A549 (cell line): ENCODE measurements around the gene GPC1. TPM values are rescaled to one million over a fixed set of nuclear protein-coding genes. Genes with fewer than 3 reads are reported as not detected.

Experiments
- ATAC-seq, 2 experiments: fragments of 200-7000 bp in 1 of 2; fragments of >200 bp in 1 of 2; cut with Nextera tagmentation in 1 of 2; cut with Tn5 transposase in 1 of 2; 3 replicates each; pipeline versions ENCODE4 v1.8.0 to v1.9.1; 2018 to 2020; ENCODE audit warnings: mild to moderate bottlenecking in 1 of 2, moderate library complexity in 1 of 2
- CTCF ChIA-PET: fragments of 300-600 bp; sonication (Branson Sonifier 250); formaldehyde crosslinking; extraction: SDS; loops from one replicate; lab custom pipeline; 2021; ENCODE audit warnings: antibody characterized with exemption, inconsistent platforms; lab: Yijun Ruan, JAX
- POLR2A ChIA-PET: fragments of 350-600 bp; formaldehyde crosslinking; extraction: SDS; loops from one replicate; lab custom pipeline; 2021; ENCODE audit warnings: antibody characterized with exemption, inconsistent platforms; lab: Yijun Ruan, JAX
- DNase-seq, 2 experiments: peaks; one replicate each; pipeline versions ENCODE4 v3.0.0 to v3.0.0-alpha.2; 2011 to 2016; ENCODE audit warnings: low read depth in 1 of 2, low spot score in 1 of 2
- FAIRE-seq: peaks from 2 replicates; lab custom pipeline; 2011; peaks lifted over from hg19 to GRCh38; lab: Jason Lieb, UNC
- H3K27ac ChIP-seq, 2 experiments: fragments of >200 bp; sonication (Bioruptor Twin); formaldehyde crosslinking; 3 replicates each; pipeline ENCODE4 v1.5.1; 2016 to 2017
- H3K4me1 ChIP-seq: fragments of >200 bp; sonication (Bioruptor Twin); formaldehyde crosslinking; 3 replicates; pipeline ENCODE4 v1.6.1; 2016
- H3K4me2 ChIP-seq: fragments of >200 bp; sonication (Bioruptor Twin); formaldehyde crosslinking; 3 replicates; pipeline ENCODE4 v1.6.1; 2016
- H3K4me3 ChIP-seq: fragments of >200 bp; sonication (Bioruptor Twin); formaldehyde crosslinking; 3 replicates; pipeline ENCODE4 v1.5.1; 2016
- H3K9me3 ChIP-seq: fragments of >200 bp; sonication (Bioruptor Twin); formaldehyde crosslinking; 3 replicates; pipeline ENCODE4 v1.6.1; 2016
- CBX2 ChIP-seq: fragments of 200-600 bp; sonication (generic); IDR thresholded peaks from 2 replicates; pipeline ENCODE4 v1.6.1; 2016; ENCODE audit warnings: low read depth, mild to moderate bottlenecking, borderline replicate concordance
- CBX8 ChIP-seq: fragments of 200-600 bp; sonication (generic); IDR thresholded peaks from 2 replicates; pipeline ENCODE4 v1.6.1; 2016
- CEBPB ChIP-seq, 2 experiments: fragments of >200 bp in 1 of 2; sonication (Bioruptor Twin) in 1 of 2; formaldehyde crosslinking in 1 of 2; IDR thresholded peaks; 2 replicates each; pipeline ENCODE4 v1.6.1; 2012 to 2016
- CTCF ChIP-seq: fragments of >200 bp; sonication (Bioruptor Twin); formaldehyde crosslinking; IDR thresholded peaks from 3 replicates; pipeline ENCODE4 v1.5.1; 2016
- ELK1 ChIP-seq: fragments of 150-350 bp; IDR thresholded peaks from 2 replicates; pipeline ENCODE4 v1.6.1; 2014; ENCODE audit warnings: low read depth, mild to moderate bottlenecking, low read length
- EP300 ChIP-seq, 2 experiments: fragments of >200 bp; sonication (Bioruptor Twin); formaldehyde crosslinking; IDR thresholded peaks; 2 replicates in 1 of 2; 3 replicates in 1 of 2; pipeline ENCODE4 v1.6.1; 2016 to 2017
- ESRRA ChIP-seq: fragments of 150-350 bp; IDR thresholded peaks from 2 replicates; pipeline ENCODE4 v1.6.1; 2014; ENCODE audit warnings: mild to moderate bottlenecking, low read length, borderline replicate concordance
- FOXS1 ChIP-seq: fragments of 250-450 bp; sonication (Bioruptor Pico); IDR thresholded peaks from 2 replicates; pipeline ENCODE4 v1.5.0; 2020; ENCODE audit warnings: mild to moderate bottlenecking, moderate library complexity
- HDAC2 ChIP-seq: fragments of 200-600 bp; sonication (generic); IDR thresholded peaks from 2 replicates; pipeline ENCODE4 v1.6.1; 2016
- HOXA7 ChIP-seq: fragments of 250-450 bp; sonication (Bioruptor Pico); IDR thresholded peaks from 2 replicates; pipeline ENCODE4 v1.5.0; 2020; ENCODE audit warnings: mild to moderate bottlenecking, moderate library complexity
- HOXB5 ChIP-seq: fragments of 250-450 bp; sonication (Bioruptor Pico); IDR thresholded peaks from 2 replicates; pipeline ENCODE4 v1.5.0; 2020; ENCODE audit warnings: mild to moderate bottlenecking, moderate library complexity
- JUN ChIP-seq, 2 experiments: fragments of >200 bp; sonication (Bioruptor Twin); formaldehyde crosslinking; IDR thresholded peaks; 2 replicates in 1 of 2; 3 replicates in 1 of 2; pipeline ENCODE4 v1.6.1; 2016 to 2017
- JUNB ChIP-seq: fragments of >200 bp; sonication (Bioruptor Twin); formaldehyde crosslinking; IDR thresholded peaks from 2 replicates; pipeline ENCODE4 v1.6.1; 2016
- MAX ChIP-seq: IDR thresholded peaks from 2 replicates; pipeline ENCODE4 v1.6.1; 2012
- MYC ChIP-seq: IDR thresholded peaks from 2 replicates; pipeline ENCODE4 v1.6.1; 2012; ENCODE audit warnings: mild to moderate bottlenecking, inconsistent platforms, low read length, improper control_type of control experiment, borderline replicate concordance
- NFE2L2 ChIP-seq: fragments of 150-350 bp; conservative IDR thresholded peaks from 2 replicates; pipeline ENCODE4 v1.6.1; 2014; ENCODE audit warnings: low read length
- NR3C1 ChIP-seq: fragments of >200 bp; sonication (Bioruptor Twin); formaldehyde crosslinking; IDR thresholded peaks from 3 replicates; pipeline ENCODE4 v1.6.1; 2017
- PHF8 ChIP-seq: fragments of 200-600 bp; sonication (generic); IDR thresholded peaks from 2 replicates; pipeline ENCODE4 v1.6.1; 2016; ENCODE audit warnings: low read depth, mild to moderate bottlenecking, antibody characterized with exemption, moderate library complexity, borderline replicate concordance
- POLR2AphosphoS2 ChIP-seq: conservative IDR thresholded peaks from 2 replicates; pipeline ENCODE4 v1.6.1; 2012; ENCODE audit warnings: low read length, improper control_type of control experiment, inconsistent platforms
- RARB ChIP-seq: fragments of 250-450 bp; sonication (Bioruptor Pico); IDR thresholded peaks from 2 replicates; pipeline ENCODE4 v1.8.0; 2021; ENCODE audit warnings: mild to moderate bottlenecking, moderate library complexity
- RCOR1 ChIP-seq: fragments of 150-350 bp; IDR thresholded peaks from 2 replicates; pipeline ENCODE4 v1.6.1; 2014; ENCODE audit warnings: antibody characterized with exemption, low read length, low read depth
- REST ChIP-seq: fragments of 200-600 bp; sonication (generic); IDR thresholded peaks from 2 replicates; pipeline ENCODE4 v1.6.1; 2016; ENCODE audit warnings: antibody characterized with exemption, mild to moderate bottlenecking, moderate library complexity
- RNF2 ChIP-seq: fragments of 200-600 bp; sonication (generic); IDR thresholded peaks from 2 replicates; pipeline ENCODE4 v1.6.1; 2016; ENCODE audit warnings: low read depth, mild to moderate bottlenecking, antibody characterized with exemption, moderate library complexity, borderline replicate concordance
- SMC3 ChIP-seq: fragments of >200 bp; sonication (Bioruptor Twin); formaldehyde crosslinking; IDR thresholded peaks from 3 replicates; pipeline ENCODE4 v1.6.1; 2018; ENCODE audit warnings: inconsistent platforms
- TFCP2L1 ChIP-seq: fragments of 250-450 bp; sonication (Bioruptor Pico); IDR thresholded peaks from 2 replicates; pipeline ENCODE4 v1.5.0; 2021; ENCODE audit warnings: mild to moderate bottlenecking
- TP53 ChIP-seq: fragments of 250-450 bp; sonication (Bioruptor Pico); IDR thresholded peaks from 2 replicates; pipeline ENCODE4 v1.5.0; 2021; ENCODE audit warnings: mild to moderate bottlenecking, moderate library complexity
- ZC3H11A ChIP-seq: fragments of 450-650 bp; IDR thresholded peaks from 2 replicates; pipeline ENCODE4 v1.6.1; 2014; ENCODE audit warnings: antibody characterized with exemption, mild to moderate bottlenecking
- WGBS: methylation state at CpG from one replicate; pipeline ENCODE4 v1.1.6; 2017; ENCODE audit errors: missing lambda C conversion rate; 5-methylcytosine and 5-hydroxymethylcytosine counted together
- polyA plus RNA-seq, 4 experiments: library from polyadenylated mRNA; depleted of rRNA in 3 of 4; stranded (reverse); fragments of >200 nt; fragmentation: RNase III in 1 of 4; extraction: RNeasy Plus Mini Kit Qiagen cat#74134 plus additional on column Dnase treatment in 1 of 4; gene quantifications; 2 replicates in 3 of 4; 3 replicates in 1 of 4; pipeline ENCODE4 v1.2.3, GENCODE V29; 2011 to 2017

The GPC1 gene
- polyA plus RNA-seq, 2 of the 4 experiments (the other 2 are of a cell fraction) = 19.8 to 97.7 TPM

- DNase-seq (no peak), ATAC-seq (no peak), FAIRE-seq (no peak)
- 81% methylated on average over 20 of the region's 22 CpGs for WGBS
- no peaks in the 10 kb centered on the region for H3K4me1 ChIP-seq
- no peaks in the 10 kb centered on the region for H3K9me3 ChIP-seq
- no peak overlapping the region for H3K4me3 ChIP-seq
- no peak overlapping the region for H3K4me2 ChIP-seq
- TF ChIP-seq POLR2AphosphoS2 (no peak), JUNB (no peak), RARB (no peak), SMC3 (no peak), HOXA7 (CRISPR knock-in tag) (no peak), PHF8 (no peak), ESRRA (no peak), HDAC2 (no peak), CBX8 (no peak), ELK1 (no peak), MAX (no peak), EP300 (IDR thresholded peaks at IDR 0.05) (no peak), NR3C1 (no peak)
- ChIA-PET POLR2A (no interaction called here), CTCF (interaction anchor here (0.6 to 0.8 kb wide), 3 partner anchors 10 to 253 kb away, joined by 3 to 4 read pairs (median 3); no protein-coding TSS in a partner anchor)
- H3K27ac ChIP-seq = peak overlapping the region in 1 of 2 experiments; percentile 19; a peak in 2 of 6 replicates
These were observed 33.5 kb upstream of the GPC1 start for GRCh38 chr2:240401781-240402551.

GRCh38 chr2:240402566-240403272 lies 32.7 kb upstream of the GPC1 start:
- ChIA-PET CTCF (interaction anchor here (0.6 to 0.8 kb wide), 3 partner anchors 9 to 253 kb away, joined by 3 to 4 read pairs (median 3); no protein-coding TSS in a partner anchor), POLR2A (no interaction called here)
- no peak for FAIRE-seq
- Histone ChIP-seq H3K9me3 (no peaks in the 10 kb centered on the region), H3K4me2 (no peak overlapping the region), H3K4me3 (no peak overlapping the region), H3K4me1 (no peaks in the 10 kb centered on the region), H3K27ac (no peak overlapping the region)
- no peak for ATAC-seq
- no peak for DNase-seq
- no peak for TF ChIP-seq HOXB5
- no peak for TF ChIP-seq CBX2
- no peak for TF ChIP-seq RNF2
- no peak for TF ChIP-seq REST
- no peak for TF ChIP-seq ELK1
- TF ChIP-seq MYC = no peak
- no peak for TF ChIP-seq TFCP2L1 (CRISPR knock-in tag)
- TF ChIP-seq CEBPB (IDR thresholded peaks at IDR 0.05) = no peak
- TF ChIP-seq FOXS1 (CRISPR knock-in tag) = no peak
- no peak for TF ChIP-seq HDAC2
- no peak for TF ChIP-seq CTCF
- no peak for TF ChIP-seq NFE2L2
- no peak for TF ChIP-seq JUNB
- no peak for TF ChIP-seq ZC3H11A
- TF ChIP-seq RCOR1 = no peak
- no peak for TF ChIP-seq ESRRA
- TF ChIP-seq JUN (IDR thresholded peaks at IDR 0.05) = no peak
- no peak for TF ChIP-seq TP53 (CRISPR knock-in tag)
- TF ChIP-seq SMC3 = no peak
- 89% methylated on average over 16 of the region's 18 CpGs for WGBS
